T-cell (primary cell): ENCODE data around the gene DDX20. TPM values are rescaled to one million over a fixed set of nuclear protein-coding genes. Genes with fewer than 3 reads are reported as not detected.

Experiments
- ATAC-seq, 4 experiments: fragments of 200-7000 bp in 3 of 4; fragments of 150-1000 bp in 1 of 4; cut with Tn5 transposase; replicated peaks in 1 of 4; 1 replicate in 3 of 4; 2 replicates in 1 of 4; pipeline ENCODE4 v1.10.0; 2021; ENCODE audit warnings: moderate library complexity in 3 of 4, mild to moderate bottlenecking in 2 of 4, moderate number of reproducible peaks in 1 of 4
- CTCF ChIA-PET, 2 donors: fragments of 300-600 bp; sonication (Branson Sonifier 250); formaldehyde crosslinking; loops; one replicate each; lab custom pipeline; 2022; ENCODE audit warnings: antibody characterized with exemption in 2 of 2; lab: Charles Lee
- POLR2A ChIA-PET, 2 donors: fragments of 300-600 bp; sonication (Branson Sonifier 250); formaldehyde crosslinking; loops; one replicate each; lab custom pipeline; 2022; ENCODE audit warnings: antibody characterized with exemption in 2 of 2; lab: Charles Lee
- DNase-seq, 35 experiments: peaks; one replicate each; pipeline versions ENCODE4 v3.0.0 to v3.0.0-alpha.2; 2013 to 2023
- H3K27ac ChIP-seq: one replicate; pipeline ENCODE4 v1.5.1; 2013; ENCODE audit warnings: low read length
- H3K27me3 ChIP-seq, 2 experiments: replicated peaks in 1 of 2; 1 replicate in 1 of 2; 2 replicates in 1 of 2; pipeline versions ENCODE4 v1.6.1 to v1.7.0; 2013; ENCODE audit warnings: low read length in 1 of 2, mixed read lengths in 1 of 2; ENCODE audit not compliant: control insufficient read depth in 2 of 2, insufficient read depth in 2 of 2; ENCODE audit errors: extremely low read depth in 1 of 2
- H3K36me3 ChIP-seq, 2 donors: 1 replicate in 1 of 2; 2 replicates in 1 of 2; pipeline versions ENCODE4 v1.6.1 to v1.7.0; 2013; ENCODE audit warnings: low read length in 1 of 2; ENCODE audit not compliant: control insufficient read depth in 2 of 2, insufficient read depth in 1 of 2; ENCODE audit errors: extremely low read depth in 1 of 2
- H3K4me1 ChIP-seq, 2 experiments: 1 replicate in 1 of 2; 2 replicates in 1 of 2; pipeline versions ENCODE4 v1.6.1 to v1.7.0; 2013; ENCODE audit warnings: low read length in 2 of 2, mixed read lengths in 1 of 2; ENCODE audit not compliant: insufficient read depth in 2 of 2, control insufficient read depth in 1 of 2; ENCODE audit errors: extremely low read depth in 1 of 2
- H3K4me3 ChIP-seq, 2 donors: 1 replicate in 1 of 2; 2 replicates in 1 of 2; pipeline versions ENCODE4 v1.5.1 to v1.7.0; 2013; ENCODE audit warnings: mild to moderate bottlenecking in 2 of 2, low read length in 1 of 2, moderate library complexity in 1 of 2; ENCODE audit not compliant: control insufficient read depth in 1 of 2; ENCODE audit errors: extremely low read depth in 1 of 2
- H3K9me3 ChIP-seq: 2 replicates; pipeline ENCODE4 v1.7.0; 2013
- H3K27ac Mint-ChIP-seq, 2 donors: one replicate each; pipeline ENCODE4 v1.8.0; 2020 to 2021; ENCODE audit warnings: mild to moderate bottlenecking in 2 of 2, mixed read lengths in 2 of 2
- H3K27me3 Mint-ChIP-seq, 2 donors: one replicate each; pipeline ENCODE4 v1.8.0; 2021 to 2022; ENCODE audit warnings: mixed read lengths in 2 of 2
- H3K36me3 Mint-ChIP-seq: one replicate; pipeline ENCODE4 v1.8.0; 2021; ENCODE audit warnings: mixed read lengths
- H3K4me1 Mint-ChIP-seq, 3 donors: one replicate each; pipeline ENCODE4 v1.8.0; 2020 to 2022; ENCODE audit warnings: mixed read lengths in 3 of 3, mild to moderate bottlenecking in 1 of 3
- H3K4me3 Mint-ChIP-seq, 3 donors: one replicate each; pipeline ENCODE4 v1.8.0; 2020 to 2022; ENCODE audit warnings: mild to moderate bottlenecking in 3 of 3, mixed read lengths in 3 of 3, moderate library complexity in 3 of 3
- H3K9me3 Mint-ChIP-seq, 3 donors: one replicate each; pipeline ENCODE4 v1.8.0; 2020 to 2022; ENCODE audit warnings: mixed read lengths in 3 of 3
- WGBS: methylation state at CpG from one replicate; pipeline ENCODE4 v1.1.5; 2013; ENCODE audit warnings: missing lambda C conversion rate; ENCODE audit not compliant: insufficient coverage; 5-methylcytosine and 5-hydroxymethylcytosine counted together
- total RNA-seq, 35 experiments: library from RNA in 6 of 35; stranded (reverse) in 6 of 35; fragments of 120-200 nt in 1 of 35; gene quantifications; one replicate each; pipeline versions ENCODE4 v1.2.1 to v1.2.4 and lab custom pipeline; 2013 to 2026

DDX20 gene
- total RNA-seq, result 10 to 100 TPM; 16.7 to 19.8 (median 17.5) TPM
- total RNA-seq (2013), result 15.2 TPM
- total RNA-seq (lab: John Stamatoyannopoulos, UW), result 49.7 to 159 (median 83.2) reads per million in 29 experiments

GRCh38 chr1:111755331-111756123 lies at the start of gene DDX20:
Gene DDX20, plus strand, starts transcription at chr1:111755901. Its CDS starts 24 bp downstream, at chr1:111755925.
- Histone ChIP-seq H3K4me3 (peak within 1 kb of the TSS; percentile 82 to 91), H3K27ac (peak within 1 kb of the TSS; percentile 89), H3K36me3 (peaks cover 0 to 21% of the 10 kb centered on the region in 2 donors), H3K27me3 (no peaks in the 10 kb centered on the region), H3K4me1 (peaks cover 13 to 18% of the 10 kb centered on the region in 2 experiments), H3K9me3 (no peaks in the 10 kb centered on the region)
- WGBS, result under 1% methylated on average over 67 of the region's 67 CpGs
- Mint-ChIP-seq H3K27ac (peak within 1 kb of the TSS; percentile 98 to 99), H3K4me1 (peaks cover 43 to 55% (median 51%) of the 10 kb centered on the region in 3 donors), H3K4me3 (peak within 1 kb of the TSS; percentile 91 to 97 (median 95)), H3K27me3 (no peaks in the 10 kb centered on the region), H3K36me3 (peaks cover 13% of the 10 kb centered on the region), H3K9me3 (no peaks in the 10 kb centered on the region)
- ATAC-seq, result peak; percentile 90 to 96 (median 92)
- ChIA-PET CTCF (interaction anchor here (0.6 to 3.6 kb wide), 15 partner anchors 12 to 636 kb away, joined by 3 to 30 read pairs (median 4); partner anchors contain the start of genes ADORA3 (in 1 of the 2), ATP5PB (in 1 of the 2), INKA2 (in 1 of the 2) and TMIGD3 (in 1 of the 2)), POLR2A (interaction anchor here (0.6 to 1.6 kb wide), 8 partner anchors 16 to 284 kb away, joined by 3 to 5 read pairs (median 3); partner anchors contain the start of gene INKA2 (in 1 of the 2))
- peak; percentile 85 to 97 (median 92) for DNase-seq

GRCh38 chr1:111706921-111707320 lies 48.8 kb upstream of the DDX20 start:
- Histone ChIP-seq H3K27ac (no peak overlapping the region), H3K9me3 (no peaks in the 10 kb centered on the region), H3K4me3 (no peak overlapping the region), H3K4me1 (no peaks in the 10 kb centered on the region), H3K36me3 (peaks cover 0 to 68% of the 10 kb centered on the region in 2 donors), H3K27me3 (no peaks in the 10 kb centered on the region)
- 60% methylated on average over 1 of the region's 2 CpGs for WGBS
- CTCF ChIA-PET, result interaction anchor here in 1 of 2 donors (0.8 to 0.9 kb wide), 2 partner anchors 63 to 199 kb away, joined by 3 read pairs; no protein-coding TSS in a partner anchor
- Mint-ChIP-seq H3K27ac (peak overlapping the region; percentile 66 to 83), H3K27me3 (no peaks in the 10 kb centered on the region), H3K4me3 (no peak overlapping the region), H3K36me3 (peaks cover 44% of the 10 kb centered on the region), H3K9me3 (no peaks in the 10 kb centered on the region), H3K4me1 (peaks cover 7 to 17% (median 15%) of the 10 kb centered on the region in 3 donors)
- POLR2A ChIA-PET, result interaction anchor here in 1 of 2 donors (0.6 kb wide), 1 partner anchor 14 kb away, joined by 3 read pairs; no protein-coding TSS in a partner anchor
- DNase-seq, result no peak
- ATAC-seq, result no peak

GRCh38 chr1:111707906-111708305 lies 47.8 kb upstream of the DDX20 start:
- no peak overlapping the region for H3K27ac ChIP-seq
- no peaks in the 10 kb centered on the region for H3K4me1 ChIP-seq
- H3K36me3 Mint-ChIP-seq, result peaks cover 43% of the 10 kb centered on the region
- ATAC-seq (no peak), DNase-seq (no peak)
- no CpG with 5 or more reads among the region's 9 CpGs for WGBS
- H3K27me3 ChIP-seq, result no peaks in the 10 kb centered on the region
- POLR2A ChIA-PET, result no interaction called here
- H3K4me3 Mint-ChIP-seq, result no peak overlapping the region
- CTCF ChIA-PET, result no interaction called here
- H3K9me3 ChIP-seq, result no peaks in the 10 kb centered on the region
- H3K4me3 ChIP-seq, result no peak overlapping the region
- no peaks in the 10 kb centered on the region for H3K27me3 Mint-ChIP-seq
- peaks cover 0 to 63% of the 10 kb centered on the region in 2 donors for H3K36me3 ChIP-seq
- peaks cover 7 to 17% (median 15%) of the 10 kb centered on the region in 3 donors for H3K4me1 Mint-ChIP-seq
- H3K27ac Mint-ChIP-seq, result peak overlapping the region; percentile 48 to 72
- no peaks in the 10 kb centered on the region for H3K9me3 Mint-ChIP-seq

- ATAC-seq, result no peak
- no peaks in the 10 kb centered on the region for H3K27me3 Mint-ChIP-seq
- Histone ChIP-seq H3K27ac (no peak overlapping the region), H3K9me3 (no peaks in the 10 kb centered on the region), H3K4me1 (no peaks in the 10 kb centered on the region), H3K4me3 (no peak overlapping the region), H3K36me3 (peaks cover 0 to 42% of the 10 kb centered on the region in 2 donors), H3K27me3 (no peaks in the 10 kb centered on the region)
- H3K36me3 Mint-ChIP-seq, result peaks cover 33% of the 10 kb centered on the region
- peak overlapping the region; percentile 52 to 64 for H3K27ac Mint-ChIP-seq
- H3K4me1 Mint-ChIP-seq, result peaks cover 7 to 19% (median 12%) of the 10 kb centered on the region in 3 donors
- POLR2A ChIA-PET, result no interaction called here
- no peak for DNase-seq
- CTCF ChIA-PET, result no interaction called here
- H3K4me3 Mint-ChIP-seq, result no peak overlapping the region
- no CpG with 5 or more reads among the region's 1 CpG for WGBS
- H3K9me3 Mint-ChIP-seq, result no peaks in the 10 kb centered on the region
Observed at GRCh38 chr1:111709986-111710385, 45.7 kb upstream of the DDX20 start.

- Histone ChIP-seq H3K27me3 (no peaks in the 10 kb centered on the region), H3K36me3 (peaks cover 3 to 6% of the 10 kb centered on the region in 2 donors), H3K9me3 (no peaks in the 10 kb centered on the region), H3K27ac (no peak overlapping the region), H3K4me3 (no peak overlapping the region), H3K4me1 (no peaks in the 10 kb centered on the region)
- Mint-ChIP-seq H3K27ac (no peak overlapping the region), H3K36me3 (peaks cover 6% of the 10 kb centered on the region), H3K4me1 (peaks cover 4 to 15% (median 5%) of the 10 kb centered on the region in 3 donors), H3K4me3 (no peak overlapping the region), H3K9me3 (no peaks in the 10 kb centered on the region), H3K27me3 (no peaks in the 10 kb centered on the region)
- DNase-seq, result no peak
- ChIA-PET CTCF (interaction anchor here (0.8 to 4.6 kb wide), 7 partner anchors 31 to 653 kb away, joined by 3 to 86 read pairs (median 9); partner anchors contain the start of gene DDX20 (in 1 of the 2)), POLR2A (interaction anchor here (0.6 to 0.8 kb wide), 4 partner anchors 17 to 44 kb away, joined by 3 read pairs; no protein-coding TSS in a partner anchor)
- ATAC-seq, result no peak
- 80% methylated on average over 2 of the region's 3 CpGs for WGBS
Observed at GRCh38 chr1:111716333-111716732, 39.4 kb upstream of the DDX20 start.

- Histone ChIP-seq H3K4me3 (no peak overlapping the region), H3K36me3 (peaks cover 3% of the 10 kb centered on the region in 2 donors), H3K27me3 (no peaks in the 10 kb centered on the region), H3K4me1 (no peaks in the 10 kb centered on the region), H3K9me3 (no peaks in the 10 kb centered on the region), H3K27ac (no peak overlapping the region)
- Mint-ChIP-seq H3K4me1 (peaks cover 4 to 24% (median 5%) of the 10 kb centered on the region in 3 donors), H3K4me3 (no peak overlapping the region), H3K27me3 (no peaks in the 10 kb centered on the region), H3K27ac (peak overlapping the region in 1 of 2 donors; percentile 12), H3K9me3 (no peaks in the 10 kb centered on the region), H3K36me3 (peaks cover 5% of the 10 kb centered on the region)
- DNase-seq (no peak), ATAC-seq (no peak)
- ChIA-PET CTCF (no interaction called here), POLR2A (no interaction called here)
- 100% methylated on average over 2 of the region's 2 CpGs for WGBS
Observed at GRCh38 chr1:111717450-111717849, 38.3 kb upstream of the DDX20 start.
